Endothelial cell of umbilical vein (primary cell): Measurements from ENCODE around the gene CHML. TPM values are rescaled to one million over a fixed set of nuclear protein-coding genes. Genes with fewer than 3 reads are reported as not detected.

ENCODE experiments used
- BruUV-seq: library from RNA; stranded (reverse); fragments of 400-500 nt; replicated peaks from 2 replicates; lab custom pipeline; 2021; lab: Mats Ljungman, UMichigan
- CTCF ChIA-PET: fragments of 300-600, 350-600 bp; sonication (Branson Sonifier 250); formaldehyde crosslinking; loops from one replicate; lab custom pipeline; 2021; ENCODE audit warnings: antibody characterized with exemption, inconsistent platforms; lab: Charles Lee
- POLR2A ChIA-PET: fragments of 300-600, 350-600 bp; sonication (Branson Sonifier 250); formaldehyde crosslinking; loops from one replicate; lab custom pipeline; 2021; ENCODE audit warnings: antibody characterized with exemption, inconsistent platforms; lab: Charles Lee
- DNase-seq: peaks from one replicate; pipeline ENCODE4 v3.0.0-alpha.2; 2011; ENCODE audit warnings: low read depth, low spot score
- FAIRE-seq: peaks from 2 replicates; lab custom pipeline; 2011; peaks lifted over from hg19 to GRCh38; lab: Jason Lieb, UNC
- H2AFZ ChIP-seq: 2 replicates; pipeline ENCODE4 v1.6.0; 2012; ENCODE audit warnings: low read depth, low read length, control low read depth, inconsistent platforms
- H3K27ac ChIP-seq: 2 replicates; pipeline ENCODE4 v1.5.1; 2011; ENCODE audit warnings: low read depth, mild to moderate bottlenecking, control low read depth, low read length, moderate library complexity; ENCODE audit not compliant: insufficient read depth
- H3K27me3 ChIP-seq, 2 experiments: 2 replicates each; pipeline versions ENCODE4 v1.6.0 to v1.6.1; 2011; ENCODE audit warnings: low read length in 2 of 2, mixed read lengths in 1 of 2; ENCODE audit not compliant: control insufficient read depth in 2 of 2, insufficient read depth in 2 of 2
- H3K36me3 ChIP-seq, 2 experiments: 2 replicates in 1 of 2; 3 replicates in 1 of 2; pipeline ENCODE4 v1.5.1; 2011; ENCODE audit warnings: low read length in 2 of 2, mild to moderate bottlenecking in 1 of 2, moderate library complexity in 1 of 2; ENCODE audit not compliant: control insufficient read depth in 2 of 2, insufficient read depth in 2 of 2; ENCODE audit errors: extremely low read depth in 1 of 2
- H3K4me1 ChIP-seq: 3 replicates; pipeline ENCODE4 v1.5.1; 2011; ENCODE audit warnings: mild to moderate bottlenecking, low read length; ENCODE audit not compliant: control insufficient read depth, insufficient read depth; ENCODE audit errors: extremely low read depth
- H3K4me2 ChIP-seq: 2 replicates; pipeline ENCODE4 v1.6.1; 2011; ENCODE audit warnings: low read length, control low read depth, mixed read lengths; ENCODE audit not compliant: insufficient read depth
- H3K4me3 ChIP-seq, 3 experiments: fragments of 200-600 bp in 1 of 3; sonication (generic), shearing (Covaris generic) in 1 of 3; replicated peaks in 1 of 3; 2 replicates each; pipeline ENCODE4 v1.5.1; 2011 to 2016; ENCODE audit warnings: control low read depth in 3 of 3, low read length in 3 of 3, mild to moderate bottlenecking in 2 of 3, inconsistent platforms in 1 of 3, low read depth in 1 of 3, moderate library complexity in 1 of 3; ENCODE audit not compliant: insufficient read depth in 1 of 3
- H3K79me2 ChIP-seq: 2 replicates; pipeline ENCODE4 v1.6.0; 2012; ENCODE audit warnings: low read length, inconsistent platforms; ENCODE audit not compliant: control insufficient read depth, insufficient read depth
- H3K9ac ChIP-seq: replicated peaks from 2 replicates; pipeline ENCODE3; 2011; ENCODE audit warnings: low read length, control low read depth; ENCODE audit not compliant: insufficient read depth; ENCODE audit errors: extremely low read depth
- H3K9me1 ChIP-seq: replicated peaks from 3 replicates; pipeline ENCODE4 v1.6.0; 2011; ENCODE audit warnings: mild to moderate bottlenecking, low read length; ENCODE audit not compliant: control insufficient read depth, insufficient read depth; ENCODE audit errors: extremely low read depth
- H3K9me3 ChIP-seq: replicated peaks from 2 replicates; pipeline ENCODE4 v1.5.1; 2012; ENCODE audit warnings: low read length, inconsistent platforms; ENCODE audit not compliant: control insufficient read depth, insufficient read depth
- H4K20me1 ChIP-seq: replicated peaks from 2 replicates; pipeline ENCODE3; 2011; ENCODE audit warnings: mild to moderate bottlenecking, low read length; ENCODE audit not compliant: control insufficient read depth, insufficient read depth; ENCODE audit errors: extremely low read depth
- EZH2 ChIP-seq: IDR thresholded peaks from 2 replicates; pipeline ENCODE4 v1.6.1; 2012; ENCODE audit warnings: borderline replicate concordance, low read depth, mild to moderate bottlenecking, moderate library complexity, low read length, inconsistent platforms; ENCODE audit not compliant: severe bottlenecking
- FOS ChIP-seq: IDR thresholded peaks from 2 replicates; pipeline ENCODE4 v1.6.1; 2011; ENCODE audit warnings: mild to moderate bottlenecking, low read length, moderate library complexity, borderline replicate concordance; ENCODE audit not compliant: insufficient read depth
- GATA2 ChIP-seq: IDR thresholded peaks from 2 replicates; pipeline ENCODE4 v1.7.0; 2011; ENCODE audit warnings: low read depth, mild to moderate bottlenecking, moderate library complexity, mixed read lengths, low read length; ENCODE audit not compliant: insufficient read length, insufficient read depth
- JUN ChIP-seq: IDR thresholded peaks from 2 replicates; pipeline ENCODE4 v1.6.1; 2011; ENCODE audit warnings: borderline replicate concordance, low read depth; ENCODE audit not compliant: insufficient read length, insufficient read depth
- MYC ChIP-seq: IDR thresholded peaks from one replicate; pipeline ENCODE4 v1.6.1; 2011; ENCODE audit warnings: mild to moderate bottlenecking, low read depth, low read length
- POLR2A ChIP-seq: IDR thresholded peaks from 2 replicates; pipeline ENCODE4 v1.6.1; 2012; ENCODE audit warnings: low read depth, mild to moderate bottlenecking, control low read depth, low read length
- POLR2AphosphoS5 ChIP-seq: IDR thresholded peaks from 2 replicates; pipeline ENCODE4 v1.6.1; 2012; ENCODE audit warnings: low read depth, mild to moderate bottlenecking, control low read depth, low read length, moderate library complexity; ENCODE audit not compliant: insufficient read depth
- dilution Hi-C: fragments of 300-500 bp; cut with MboI; formaldehyde crosslinking; loops from one replicate; pipeline ENCODE4 v1.15.0; 2019; ENCODE audit warnings: low sequenced_read_pairs; ENCODE audit not compliant: extremely low pct_ligation_motif_present
- intact Hi-C: fragments of 100-400 bp; cut with micrococcal nuclease; formaldehyde crosslinking; loops from one replicate; pipeline ENCODE4 v1.10.0; 2022
- polyA plus RNA-seq, 4 experiments: library from polyadenylated mRNA; depleted of rRNA in 3 of 4; stranded (reverse) in 3 of 4; unstranded in 1 of 4; fragments of >200 nt; gene quantifications; 2 replicates each; pipeline versions ENCODE4 v1.2.1 to v1.2.3, GENCODE V29; 2011 to 2012; ENCODE audit warnings: missing spikeins in 1 of 4
- total RNA-seq: library from RNA; stranded (reverse); gene quantifications from 2 replicates; pipeline ENCODE4 v1.2.3, GENCODE V29; 2021
- TF ChIP-seq, protein P1 (sequence below): IDR thresholded peaks from 2 replicates; pipeline ENCODE4 v1.6.1; 2011; ENCODE audit not compliant: insufficient read depth, insufficient read length
- TF ChIP-seq, protein P2 (sequence below), 2 donors: IDR thresholded peaks; 1 replicate in 1 of 2; 2 replicates in 1 of 2; pipeline ENCODE4 v1.5.1; 2011; ENCODE audit warnings: low read length in 2 of 2, mild to moderate bottlenecking in 2 of 2, moderate library complexity in 2 of 2, control low read depth in 1 of 2, inconsistent platforms in 1 of 2, low read depth in 1 of 2; ENCODE audit not compliant: insufficient read depth in 1 of 2; ENCODE audit errors: extremely low read depth in 1 of 2

The CHML gene
- total and polyA plus RNA-seq, 2 donors (not counting 3 experiments of a cell fraction or from before 2014, with no cell fraction given), result 3.3 to 22.3 TPM

DNA sequence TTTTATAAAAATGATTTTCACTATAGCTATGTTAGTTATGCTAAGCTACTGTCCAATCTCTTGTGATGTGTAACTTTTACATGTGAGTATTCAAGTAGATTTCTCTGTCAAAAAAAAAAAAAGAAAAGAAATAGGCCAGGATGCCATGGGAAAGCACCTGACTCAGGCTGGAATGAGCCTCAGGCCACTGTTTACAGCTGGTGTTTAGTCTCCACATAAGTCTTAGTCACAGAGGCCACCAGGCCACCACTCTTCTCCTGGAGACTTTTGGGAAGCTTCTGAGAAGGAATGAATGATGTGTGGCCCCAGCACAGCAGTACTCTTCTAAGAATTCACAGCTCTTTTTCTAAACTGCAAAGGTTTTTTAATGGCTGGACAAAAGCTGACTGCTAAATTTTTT is 48.9 kb downstream of the CHML start:
- no peak for TF ChIP-seq POLR2AphosphoS5
- no peak for TF ChIP-seq JUN
- TF ChIP-seq, protein P1, sequence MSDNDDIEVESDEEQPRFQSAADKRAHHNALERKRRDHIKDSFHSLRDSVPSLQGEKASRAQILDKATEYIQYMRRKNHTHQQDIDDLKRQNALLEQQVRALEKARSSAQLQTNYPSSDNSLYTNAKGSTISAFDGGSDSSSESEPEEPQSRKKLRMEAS, result no peak
- TF ChIP-seq MYC, result no peak
- no peak for TF ChIP-seq POLR2A
- TF ChIP-seq FOS, result no peak
- no peak for TF ChIP-seq GATA2
- no peak for TF ChIP-seq EZH2
- TF ChIP-seq, protein P2, sequence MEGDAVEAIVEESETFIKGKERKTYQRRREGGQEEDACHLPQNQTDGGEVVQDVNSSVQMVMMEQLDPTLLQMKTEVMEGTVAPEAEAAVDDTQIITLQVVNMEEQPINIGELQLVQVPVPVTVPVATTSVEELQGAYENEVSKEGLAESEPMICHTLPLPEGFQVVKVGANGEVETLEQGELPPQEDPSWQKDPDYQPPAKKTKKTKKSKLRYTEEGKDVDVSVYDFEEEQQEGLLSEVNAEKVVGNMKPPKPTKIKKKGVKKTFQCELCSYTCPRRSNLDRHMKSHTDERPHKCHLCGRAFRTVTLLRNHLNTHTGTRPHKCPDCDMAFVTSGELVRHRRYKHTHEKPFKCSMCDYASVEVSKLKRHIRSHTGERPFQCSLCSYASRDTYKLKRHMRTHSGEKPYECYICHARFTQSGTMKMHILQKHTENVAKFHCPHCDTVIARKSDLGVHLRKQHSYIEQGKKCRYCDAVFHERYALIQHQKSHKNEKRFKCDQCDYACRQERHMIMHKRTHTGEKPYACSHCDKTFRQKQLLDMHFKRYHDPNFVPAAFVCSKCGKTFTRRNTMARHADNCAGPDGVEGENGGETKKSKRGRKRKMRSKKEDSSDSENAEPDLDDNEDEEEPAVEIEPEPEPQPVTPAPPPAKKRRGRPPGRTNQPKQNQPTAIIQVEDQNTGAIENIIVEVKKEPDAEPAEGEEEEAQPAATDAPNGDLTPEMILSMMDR (IDR thresholded peaks at IDR 0.05; ENCODE audit: extremely low read depth in 1 of 2, insufficient read depth in 1 of 2, low read depth in 1 of 2, low read length in 2 of 2), result no peak
- FAIRE-seq (no peak), DNase-seq (no peak)
- Histone ChIP-seq H3K9me1 (no peaks in the 10 kb centered on the region), H3K4me3 (no peak overlapping the region), H3K79me2 (no peaks in the 10 kb centered on the region), H3K27me3 (no peaks in the 10 kb centered on the region), H3K36me3 (peaks cover 0 to 5% of the 10 kb centered on the region in 2 experiments), H3K27ac (no peak overlapping the region), H3K9ac (no peak overlapping the region), H4K20me1 (no peaks in the 10 kb centered on the region), H3K4me2 (no peak overlapping the region), H2AFZ (no peak overlapping the region), H3K9me3 (no peaks in the 10 kb centered on the region), H3K4me1 (no peaks in the 10 kb centered on the region)
- CTCF ChIA-PET, result interaction anchor here (1.1 to 2.9 kb wide), 3 partner anchors 9 to 19 kb away, joined by 3 to 14 read pairs (median 3); no protein-coding TSS in a partner anchor
- BruUV-seq, result no TSS peak
- dilution Hi-C loops (no loop called here), intact Hi-C loops (no loop called here)
- POLR2A ChIA-PET, result no interaction called here
